ENCODE results near the gene SHROOM3. TPM values are rescaled to one million over a fixed set of nuclear protein-coding genes. Genes with fewer than 3 reads are reported as not detected.
"Not testable (repeated sequence)": the region's sequence is repeated elsewhere in the genome, so short reads cannot be mapped to it uniquely, and the experiment has no call there.

The SHROOM3 gene
- 28.6 TPM for polyA plus RNA-seq (ENCODE audit: insufficient read length)
- long read RNA-seq, donor 1, transcript SHROOM3-209 (4 exons, 3,766 nt): major isoform, 9 of 46 reads
- long read RNA-seq, donor 1, partial matches to known transcripts: 35 of 46 reads
- long read RNA-seq, donor 1, other reads (novel, unspliced or antisense): 0 of 46 reads
- long read RNA-seq, donor 2, transcript SHROOM3-209 (4 exons, 3,766 nt): major isoform, 6 of 28 reads
- long read RNA-seq, donor 2, partial matches to known transcripts: 19 of 28 reads
- long read RNA-seq, donor 2, other reads (novel, unspliced or antisense): 0 of 28 reads
- long read RNA-seq, donor 3, transcript SHROOM3-209 (4 exons, 3,766 nt): major isoform, 5 of 23 reads
- long read RNA-seq, donor 3, partial matches to known transcripts: 17 of 23 reads
- long read RNA-seq, donor 3, other reads (novel, unspliced or antisense): 0 of 23 reads
- long read RNA-seq, donor 4: 0 reads
- long read RNA-seq, donor 5, partial matches to known transcripts: 27 of 31 reads
- long read RNA-seq, donor 5, other reads (novel, unspliced or antisense): 0 of 31 reads
- long read RNA-seq, donor 6, transcript SHROOM3-209 (4 exons, 3,766 nt): major isoform, 7 of 29 reads
- long read RNA-seq, donor 6, partial matches to known transcripts: 20 of 29 reads
- long read RNA-seq, donor 6, other reads (novel, unspliced or antisense): 0 of 29 reads
- long read RNA-seq, donor 7, transcript SHROOM3-209 (4 exons, 3,766 nt): major isoform, 6 of 37 reads
- long read RNA-seq, donor 7, partial matches to known transcripts: 29 of 37 reads
- long read RNA-seq, donor 7, other reads (novel, unspliced or antisense): 0 of 37 reads
- long read RNA-seq, donor 8, partial matches to known transcripts: 0 of 6 reads
- long read RNA-seq, donor 8, other reads (novel, unspliced or antisense): 0 of 6 reads

- no peak for DNase-seq
Observed at GRCh38 chr4:76434901-76435527, at the start of gene SHROOM3. Gene SHROOM3 (plus strand): TSS chr4:76435229. CDS start chr4:76436053, 824 bp downstream.

GRCh38 chr4:76385974-76386373 is 49.1 kb upstream of the SHROOM3 start:
- no peak for DNase-seq

- DNase-seq: no peak
Observed at GRCh38 chr4:76386566-76387305, 48.3 kb upstream of the SHROOM3 start.

GRCh38 chr4:76388160-76388908 is 46.7 kb upstream of the SHROOM3 start:
- no peak for DNase-seq

GRCh38 chr4:76401654-76402053 is 33.4 kb upstream of the SHROOM3 start:
- DNase-seq: no peak

- no peak for DNase-seq
Observed at GRCh38 chr4:76406081-76406480, 28.9 kb upstream of the SHROOM3 start.

- DNase-seq: no peak
Observed at GRCh38 chr4:76407440-76408119, 27.4 kb upstream of the SHROOM3 start.

GRCh38 chr4:76410636-76411035 is 24.4 kb upstream of the SHROOM3 start:
- DNase-seq: no peak

- no peak for DNase-seq
Observed at GRCh38 chr4:76420188-76420761, 14.8 kb upstream of the SHROOM3 start.

GRCh38 chr4:76420762-76421581 is 14.1 kb upstream of the SHROOM3 start, which contains the start of gene CCDC158:
Gene CCDC158 (minus strand): TSS chr4:76421141. CDS start chr4:76403207, 17,934 bp downstream.
- no peak for DNase-seq

GRCh38 chr4:76423159-76423558 is 11.9 kb upstream of the SHROOM3 start:
- DNase-seq: not testable (repeated sequence)

- DNase-seq: no peak
Observed at GRCh38 chr4:76426272-76426671, 8.8 kb upstream of the SHROOM3 start.

- DNase-seq: no peak
Observed at GRCh38 chr4:76429636-76430035, 5.4 kb upstream of the SHROOM3 start.

GRCh38 chr4:76430519-76431388 is 4.3 kb upstream of the SHROOM3 start:
- peak; percentile 64 for DNase-seq

GRCh38 chr4:76435528-76436319 is 695 bp downstream of the SHROOM3 start:
- no peak for DNase-seq

- no peak for DNase-seq
Observed at GRCh38 chr4:76439491-76439890, 4.5 kb downstream of the SHROOM3 start.

- no peak for DNase-seq
Observed at GRCh38 chr4:76441881-76442280, 6.9 kb downstream of the SHROOM3 start.
